AML-193 (cell line): ENCODE data around the gene RGS13.

Experiments
- DNase-seq, 2 experiments: peaks; one replicate each; lab custom pipeline; 2025; lab: John Stamatoyannopoulos, UW

The RGS13 gene

DNA sequence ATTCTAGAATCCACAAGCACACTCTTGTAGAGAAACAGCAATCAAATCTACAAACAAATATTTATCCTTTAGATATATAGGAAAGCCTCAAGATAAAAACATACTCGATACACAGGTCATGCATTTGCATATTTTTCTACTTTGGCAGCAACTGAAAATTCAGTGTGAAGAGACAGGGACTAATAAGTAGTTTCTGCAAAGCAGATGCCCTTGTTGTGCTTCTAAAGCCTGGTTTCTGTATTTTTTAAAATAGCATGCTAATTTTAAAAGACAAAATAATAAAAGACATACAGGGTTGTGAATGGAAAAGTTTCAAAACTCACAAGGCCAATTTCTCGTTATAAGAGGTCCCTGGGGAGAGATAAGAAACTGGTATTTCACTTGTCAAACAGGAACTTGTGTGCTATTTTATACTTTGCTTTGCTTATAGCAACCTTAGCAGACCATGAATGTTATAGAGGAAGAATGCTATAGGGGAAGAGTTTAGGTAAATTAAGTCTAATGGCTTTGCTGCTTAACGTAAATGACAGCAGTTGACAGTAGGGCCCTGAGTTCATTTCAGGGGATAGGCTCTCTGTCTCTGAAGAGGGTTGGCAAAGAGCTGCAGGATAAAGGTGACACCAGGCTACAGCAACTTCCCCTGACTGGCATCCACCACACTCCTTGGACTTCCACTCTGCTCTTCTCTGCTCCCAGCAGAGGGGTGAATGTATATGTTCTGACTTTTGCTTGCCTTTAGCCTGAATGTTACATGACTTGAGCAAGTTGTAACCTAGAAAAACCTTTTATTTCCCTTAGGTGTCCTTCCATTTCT lies 9.4 kb upstream of the RGS13 start:
- DNase-seq: no peak

GRCh38 chr1:192627901-192628300 lies 8.0 kb upstream of the RGS13 start:
- no peak for DNase-seq

- no peak for DNase-seq
These were observed 7.4 kb upstream of the RGS13 start for GRCh38 chr1:192628396-192629057.

DNA sequence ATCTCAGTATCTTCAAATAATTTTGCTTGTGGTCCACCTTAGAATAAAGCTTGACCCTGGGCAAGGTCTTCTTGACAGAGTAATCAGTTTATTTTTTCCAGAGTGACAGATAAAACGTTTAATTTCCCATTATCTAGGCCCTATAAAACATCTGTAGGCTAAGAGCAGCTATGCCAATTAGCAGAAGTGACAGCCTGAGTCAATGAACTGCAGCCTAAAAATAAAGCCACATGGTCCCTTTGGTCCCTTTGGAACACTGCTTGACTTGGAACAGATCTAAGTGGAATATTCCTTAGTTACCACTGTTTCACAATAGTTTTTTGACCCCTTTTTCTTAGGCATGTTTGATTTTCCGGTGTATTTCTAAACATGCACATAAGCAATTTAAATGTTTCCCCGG lies 6.3 kb upstream of the RGS13 start:
- no peak for DNase-seq

DNA sequence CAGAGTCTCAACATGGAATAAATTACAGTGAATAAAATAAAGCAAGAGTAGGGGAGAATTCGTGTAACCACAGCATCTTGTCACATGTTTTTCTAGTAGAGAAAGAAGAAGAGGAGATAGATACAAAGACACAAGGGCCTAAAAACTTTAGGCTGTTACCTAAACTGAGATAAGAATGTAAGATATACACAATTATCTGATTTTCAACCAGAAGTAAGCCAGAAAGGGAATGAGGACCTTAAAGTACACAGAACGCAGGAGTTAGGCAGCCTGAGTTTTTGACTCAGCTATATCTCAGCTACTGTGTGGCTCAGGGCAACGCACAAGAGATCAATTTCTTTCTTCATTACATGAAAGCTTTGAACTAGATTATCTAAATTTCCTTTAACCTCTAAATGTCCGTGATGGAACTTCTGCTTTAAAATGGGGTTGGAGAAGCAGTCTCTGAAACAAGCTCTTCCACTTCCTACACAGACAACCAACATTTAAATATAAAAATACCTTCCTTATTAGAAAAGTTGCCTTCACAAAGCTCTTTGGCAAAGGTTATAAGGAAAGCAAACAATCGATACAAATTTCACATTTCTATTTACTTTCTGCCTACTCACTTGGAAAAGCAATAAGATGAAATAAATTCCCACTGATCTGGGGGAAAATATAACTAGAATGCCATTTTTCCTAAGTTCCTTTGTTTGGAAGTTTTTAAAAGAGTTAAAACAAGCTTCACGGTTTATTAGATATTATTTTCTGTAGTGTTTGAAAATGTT lies 5.2 kb upstream of the RGS13 start:
- DNase-seq: no peak

DNA sequence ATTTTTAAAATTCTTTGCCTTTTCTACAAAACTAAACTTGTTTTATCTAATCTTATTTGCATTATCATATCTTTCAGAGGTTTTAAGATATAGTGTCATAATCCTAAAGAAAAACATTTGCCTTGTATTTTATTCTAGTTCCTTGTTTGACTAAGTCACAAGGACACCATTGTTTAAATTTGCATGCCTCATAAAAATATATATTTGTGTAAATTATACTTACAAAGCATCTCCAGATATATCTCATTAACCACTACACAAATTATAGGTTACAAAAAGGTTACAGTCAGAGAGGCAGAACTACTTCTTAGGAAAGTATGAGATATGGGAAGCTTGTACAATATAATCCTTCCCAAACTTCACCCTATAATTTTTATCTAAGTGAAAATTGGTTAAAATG lies 4.2 kb upstream of the RGS13 start:
- no peak for DNase-seq

DNA sequence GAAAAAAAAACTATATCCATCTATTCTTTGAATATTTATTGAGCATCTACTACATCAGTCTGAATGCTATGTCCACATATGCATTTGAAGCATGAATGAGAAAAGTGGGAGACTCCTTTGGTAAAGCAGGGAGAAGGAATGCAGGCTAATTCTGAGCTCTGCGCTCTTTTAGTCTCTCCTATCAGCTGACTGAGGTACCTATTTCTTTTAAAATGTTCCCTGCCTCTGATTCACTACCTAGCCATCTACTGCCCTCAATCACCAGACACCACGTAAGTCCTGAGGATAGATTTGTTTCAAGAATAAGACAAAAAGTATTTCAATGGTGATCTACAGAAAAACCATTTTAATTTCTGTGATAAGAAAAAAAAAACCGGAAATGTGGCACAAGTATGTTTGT lies 3.8 kb upstream of the RGS13 start:
- DNase-seq: no peak

GRCh38 chr1:192632641-192633532 lies 3.1 kb upstream of the RGS13 start:
- no peak for DNase-seq

GRCh38 chr1:192633533-192634253 lies 2.3 kb upstream of the RGS13 start:
- no peak for DNase-seq

DNA sequence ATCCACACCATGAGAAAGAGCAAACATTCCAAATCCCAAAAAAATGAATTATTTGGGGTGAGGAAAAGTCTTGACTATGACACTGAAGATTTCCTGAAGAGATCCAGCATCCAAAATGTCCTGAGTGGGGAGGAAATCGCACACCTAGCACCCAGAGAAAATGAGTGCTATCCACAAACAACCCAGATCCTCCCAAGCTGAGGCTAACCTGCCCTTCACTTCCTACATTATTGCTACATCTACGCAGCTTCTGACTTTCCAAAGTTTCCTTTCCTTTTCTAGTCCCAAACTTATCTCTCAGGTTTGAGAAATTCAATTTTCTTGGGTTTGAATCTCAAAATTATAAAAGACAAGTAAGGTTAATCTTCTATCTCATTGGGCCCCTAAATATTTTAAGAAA lies 906 bp upstream of the RGS13 start:
- DNase-seq: no peak

DNA sequence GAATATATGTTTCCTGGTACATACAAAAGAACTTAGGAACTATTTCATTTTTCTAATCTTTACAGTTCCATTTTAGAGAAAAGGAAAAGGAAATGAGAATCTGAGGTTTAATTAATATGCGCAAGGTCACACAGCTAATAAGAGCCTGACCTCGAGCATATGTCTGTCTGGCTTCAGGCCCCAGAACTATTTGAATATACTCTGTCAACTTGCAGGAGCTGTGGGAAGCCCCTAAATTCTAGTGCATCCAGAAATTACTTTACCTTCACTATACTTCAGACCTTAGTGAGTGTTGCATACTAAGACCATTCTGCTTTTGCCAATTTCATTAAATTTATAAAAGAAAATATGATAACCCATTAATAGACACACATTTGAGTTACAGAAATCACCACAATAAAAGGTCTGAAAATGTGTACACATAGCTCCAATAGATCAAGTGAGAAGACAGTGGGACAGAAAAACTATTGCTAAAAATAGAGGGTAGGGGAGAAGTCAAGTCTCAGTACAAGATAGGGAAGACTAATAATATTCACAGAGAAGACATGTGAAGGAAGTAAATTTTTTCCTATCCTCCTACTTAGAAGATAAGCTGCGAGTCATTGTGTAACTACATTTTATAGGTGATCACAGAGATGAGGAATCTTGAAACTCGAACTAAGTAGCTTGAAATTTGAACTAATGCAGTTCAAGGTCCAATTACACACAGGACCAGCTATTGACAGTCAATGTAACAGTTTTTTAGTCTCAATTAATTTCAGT lies 3.8 kb downstream of the RGS13 start:
- no peak for DNase-seq

GRCh38 chr1:192652159-192652558 lies 16.2 kb downstream of the RGS13 start:
- DNase-seq: no peak

GRCh38 chr1:192654120-192654519 lies 18.2 kb downstream of the RGS13 start:
- no peak for DNase-seq

- no peak for DNase-seq
These were observed 18.8 kb downstream of the RGS13 start for GRCh38 chr1:192654591-192655251.

DNA sequence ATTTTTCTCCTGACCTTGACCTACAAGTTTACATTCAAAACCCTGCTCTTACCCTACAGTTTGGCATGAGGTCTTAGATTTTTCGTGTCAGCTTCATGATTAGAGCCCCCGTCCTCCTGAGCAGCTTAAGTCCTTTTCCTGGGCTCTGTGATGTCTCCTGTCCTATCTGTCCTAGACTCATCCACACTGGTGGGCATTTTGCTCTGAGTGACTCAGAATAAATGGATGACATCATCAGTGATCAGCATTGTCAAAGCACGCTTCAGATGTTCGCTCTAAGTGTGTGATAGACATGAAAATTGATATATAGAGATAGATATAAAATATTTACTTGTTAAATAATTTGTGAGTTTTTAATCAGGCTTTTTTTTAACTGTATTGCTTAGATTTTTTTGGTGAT lies 21.8 kb downstream of the RGS13 start:
- no peak for DNase-seq

DNA sequence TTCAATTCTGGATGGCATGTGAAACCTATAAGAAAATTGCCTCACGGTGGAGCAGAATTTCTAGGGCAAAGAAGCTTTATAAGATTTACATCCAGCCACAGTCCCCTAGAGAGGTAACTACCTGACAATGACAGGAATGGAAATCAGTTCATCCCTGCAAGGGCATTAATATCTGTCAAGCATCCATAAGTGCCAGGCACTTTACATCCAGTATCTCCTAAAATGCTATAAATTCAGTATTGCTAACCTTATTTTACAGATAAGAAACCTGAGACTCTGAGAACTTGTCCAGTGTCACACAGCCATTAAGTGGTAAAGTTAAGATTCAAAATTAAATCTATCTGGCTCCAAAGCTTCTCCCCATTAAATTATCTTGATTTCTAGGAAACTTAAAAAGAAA lies 22.3 kb downstream of the RGS13 start:
- DNase-seq: no peak

DNA sequence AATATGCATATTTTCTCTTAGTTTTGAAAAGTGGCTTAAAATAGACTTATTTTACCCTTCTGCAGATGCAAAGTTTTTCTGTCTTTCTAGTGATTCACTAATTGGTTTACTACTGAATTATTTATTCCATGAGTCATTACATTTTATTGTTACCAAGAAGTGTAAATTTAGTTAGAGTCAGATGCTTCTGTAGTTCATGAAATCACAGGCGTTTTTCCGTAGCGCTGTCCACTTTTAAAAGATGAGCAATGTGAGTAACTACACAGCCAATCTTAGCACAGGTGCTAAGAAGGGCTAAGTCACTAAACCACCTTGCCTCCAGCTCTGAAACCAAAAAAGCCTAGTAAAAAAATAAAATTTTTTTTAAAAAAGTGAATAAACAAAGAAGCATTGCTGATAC lies 24.7 kb downstream of the RGS13 start:
- DNase-seq: no peak

GRCh38 chr1:192668409-192668983 lies 32.5 kb downstream of the RGS13 start:
- no peak for DNase-seq

- DNase-seq: no peak
These were observed 33.2 kb downstream of the RGS13 start for GRCh38 chr1:192669174-192669573.

DNA sequence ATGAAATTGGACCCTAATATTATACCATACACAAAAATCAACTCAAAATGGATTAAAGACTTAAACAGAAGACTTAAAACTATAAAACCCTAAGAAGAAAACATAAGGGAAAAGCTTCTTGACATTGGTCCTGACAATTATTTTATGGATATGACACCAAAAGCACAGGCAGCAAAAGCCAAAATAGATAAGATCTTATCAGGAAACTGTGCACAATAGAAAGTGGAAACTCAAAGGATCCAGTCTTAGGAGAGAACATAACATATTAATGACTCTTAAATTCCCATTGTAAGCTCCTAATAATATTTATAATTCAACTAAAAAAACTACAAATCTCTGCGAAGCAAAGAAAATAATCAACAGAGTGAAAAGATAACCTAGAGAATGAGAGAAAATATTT lies 39.8 kb downstream of the RGS13 start:
- no peak for DNase-seq
